ENCODE data around the gene TTLL10.
A peak's percentile ranks its signal among the peaks of the same experiment; 100 is the strongest.

The TTLL10 gene

DNA sequence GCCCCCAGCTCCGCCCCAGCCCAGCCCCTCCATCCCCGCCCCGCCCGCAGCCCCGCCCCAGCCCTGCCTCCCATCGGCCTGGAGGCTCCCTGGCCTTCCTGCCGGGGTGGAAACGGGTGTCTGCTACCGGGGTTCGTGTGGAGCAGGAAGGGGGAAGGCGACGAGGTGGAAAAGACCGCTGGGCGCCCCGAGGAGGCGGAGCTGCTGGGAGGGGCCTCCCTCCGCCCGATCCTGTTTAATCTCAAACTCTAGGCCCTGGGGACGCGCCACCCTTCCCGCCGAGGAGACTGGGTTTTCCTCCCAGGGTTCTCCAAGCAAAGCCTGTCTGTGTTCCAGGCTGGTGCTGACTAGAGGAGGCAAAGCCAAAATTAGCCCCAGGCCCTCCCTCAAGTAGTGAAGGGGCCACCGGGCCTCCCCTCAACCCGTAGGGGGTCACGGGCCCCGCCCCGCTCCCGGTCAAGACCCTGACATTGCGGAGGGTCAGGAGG is 16.2 kb upstream of the TTLL10 start:
- no peaks in the 10 kb centered on the region for H3K9me2 ChIP-seq (replicated peaks; ENCODE audit: insufficient read depth, low read length)
- peak overlapping the region; percentile 66 for H3K9ac ChIP-seq (ENCODE audit: low read length)
- TF ChIP-seq EZH2phosphoT487 (conservative IDR thresholded peaks at IDR 0.05; ENCODE audit: low read length) (no peak), CTCF (IDR thresholded peaks at IDR 0.05; ENCODE audit: insufficient read depth, low read length, poor library complexity, severe bottlenecking) (no peak)
- H4K20me1 ChIP-seq (ENCODE audit: low read depth, low read length), result no peaks in the 10 kb centered on the region
- H3K36me3 ChIP-seq (ENCODE audit: low read length), result no peaks in the 10 kb centered on the region
- H3K27ac ChIP-seq (ENCODE audit: low read depth, low read length), result no peak overlapping the region
- H3K4me3 ChIP-seq (ENCODE audit: insufficient read depth, low read length, poor library complexity, severe bottlenecking), result peak overlapping the region; percentile 58
- H3K27me3 ChIP-seq (ENCODE audit: low read length), result no peaks in the 10 kb centered on the region
- peak overlapping the region; percentile 89 for H2AFZ ChIP-seq (ENCODE audit: low read depth, low read length, severe bottlenecking)
- peak overlapping the region; percentile 87 for H3K4me2 ChIP-seq (ENCODE audit: low read depth, low read length, poor library complexity, severe bottlenecking)
- peaks cover 8% of the 10 kb centered on the region; the same call in 1 of the 2 replicates for H3K9me3 ChIP-seq (ENCODE audit: insufficient read depth, low read length)
- no peaks in the 10 kb centered on the region for H3F3A ChIP-seq (ENCODE audit: insufficient read depth)
- H3K79me2 ChIP-seq (ENCODE audit: insufficient read depth, low read length), result no peaks in the 10 kb centered on the region

- Histone ChIP-seq H3K36me3 (ENCODE audit: low read length) (no peaks in the 10 kb centered on the region), H3K9ac (ENCODE audit: low read length) (peak overlapping the region; percentile 66), H3K27me3 (ENCODE audit: low read length) (no peaks in the 10 kb centered on the region), H3K79me2 (ENCODE audit: insufficient read depth, low read length) (no peaks in the 10 kb centered on the region), H2AFZ (ENCODE audit: low read depth, low read length, severe bottlenecking) (peak overlapping the region; percentile 89), H4K20me1 (ENCODE audit: low read depth, low read length) (no peaks in the 10 kb centered on the region), H3K9me3 (ENCODE audit: insufficient read depth, low read length) (peaks cover 2% of the 10 kb centered on the region; the same call in 1 of the 2 replicates), H3K27ac (ENCODE audit: low read depth, low read length) (no peak overlapping the region), H3F3A (ENCODE audit: insufficient read depth) (no peaks in the 10 kb centered on the region), H3K9me2 (replicated peaks; ENCODE audit: insufficient read depth, low read length) (no peaks in the 10 kb centered on the region), H3K4me3 (ENCODE audit: insufficient read depth, low read length, poor library complexity, severe bottlenecking) (peak overlapping the region; percentile 58), H3K4me2 (ENCODE audit: low read depth, low read length, poor library complexity, severe bottlenecking) (peak overlapping the region; percentile 87)
- TF ChIP-seq EZH2phosphoT487 (conservative IDR thresholded peaks at IDR 0.05; ENCODE audit: low read length) (no peak), CTCF (IDR thresholded peaks at IDR 0.05; ENCODE audit: insufficient read depth, low read length, poor library complexity, severe bottlenecking) (no peak)
Observed at GRCh38 chr1:1157914-1158710, 15.6 kb upstream of the TTLL10 start.

- H3K79me2 ChIP-seq (ENCODE audit: insufficient read depth, low read length), result no peaks in the 10 kb centered on the region
- no peaks in the 10 kb centered on the region for H3K27me3 ChIP-seq (ENCODE audit: low read length)
- no peak overlapping the region for H3K27ac ChIP-seq (ENCODE audit: low read depth, low read length)
- no peaks in the 10 kb centered on the region for H3K36me3 ChIP-seq (ENCODE audit: low read length)
- H3K9me2 ChIP-seq (replicated peaks; ENCODE audit: insufficient read depth, low read length), result no peaks in the 10 kb centered on the region
- no peak overlapping the region for H2AFZ ChIP-seq (ENCODE audit: low read depth, low read length, severe bottlenecking)
- H4K20me1 ChIP-seq (ENCODE audit: low read depth, low read length), result no peaks in the 10 kb centered on the region
- no peak overlapping the region for H3K4me3 ChIP-seq (ENCODE audit: insufficient read depth, low read length, poor library complexity, severe bottlenecking)
- TF ChIP-seq CTCF (IDR thresholded peaks at IDR 0.05; ENCODE audit: insufficient read depth, low read length, poor library complexity, severe bottlenecking) (no peak), EZH2phosphoT487 (conservative IDR thresholded peaks at IDR 0.05; ENCODE audit: low read length) (no peak)
- H3K9me3 ChIP-seq (ENCODE audit: insufficient read depth, low read length), result no peaks in the 10 kb centered on the region
- no peak overlapping the region for H3K4me2 ChIP-seq (ENCODE audit: low read depth, low read length, poor library complexity, severe bottlenecking)
- H3F3A ChIP-seq (ENCODE audit: insufficient read depth), result no peaks in the 10 kb centered on the region
- no peak overlapping the region for H3K9ac ChIP-seq (ENCODE audit: low read length)
Observed at GRCh38 chr1:1160281-1160930, 13.3 kb upstream of the TTLL10 start.
